Effector memory CD8-positive, alpha-beta T cell (primary cell): Measurements from ENCODE around the gene MKI67.
"Not testable (repeated sequence)": the region's sequence is repeated elsewhere in the genome, so short reads cannot be mapped to it uniquely, and the experiment has no call there.

Experiments used
- ATAC-seq: fragments of 150-1000 bp; cut with Tn5 transposase; replicated peaks from 2 replicates; pipeline ENCODE4 v1.10.0; 2021; ENCODE audit warnings: mild to moderate bottlenecking, moderate library complexity
- DNase-seq, 3 experiments: peaks; one replicate each; pipeline ENCODE4 v3.0.0; 2021
- H3K27ac Mint-ChIP-seq, 2 donors: one replicate each; pipeline ENCODE4 v1.8.0; 2022; ENCODE audit warnings: mild to moderate bottlenecking in 2 of 2, mixed read lengths in 2 of 2, moderate library complexity in 2 of 2
- H3K27me3 Mint-ChIP-seq, 2 donors: one replicate each; pipeline ENCODE4 v1.8.0; 2022; ENCODE audit warnings: mixed read lengths in 2 of 2
- H3K36me3 Mint-ChIP-seq: one replicate; pipeline ENCODE4 v1.8.0; 2022; ENCODE audit warnings: mild to moderate bottlenecking, moderate library complexity, mixed read lengths; ENCODE audit not compliant: insufficient read depth
- H3K4me1 Mint-ChIP-seq, 2 donors: one replicate each; pipeline ENCODE4 v1.8.0; 2022; ENCODE audit warnings: low read depth in 2 of 2, mixed read lengths in 2 of 2
- H3K4me3 Mint-ChIP-seq, 2 donors: one replicate each; pipeline ENCODE4 v1.8.0; 2022; ENCODE audit warnings: mild to moderate bottlenecking in 2 of 2, mixed read lengths in 2 of 2, moderate library complexity in 2 of 2
- H3K9me3 Mint-ChIP-seq, 2 donors: one replicate each; pipeline ENCODE4 v1.8.0; 2022; ENCODE audit warnings: mixed read lengths in 2 of 2

MKI67 gene

DNA sequence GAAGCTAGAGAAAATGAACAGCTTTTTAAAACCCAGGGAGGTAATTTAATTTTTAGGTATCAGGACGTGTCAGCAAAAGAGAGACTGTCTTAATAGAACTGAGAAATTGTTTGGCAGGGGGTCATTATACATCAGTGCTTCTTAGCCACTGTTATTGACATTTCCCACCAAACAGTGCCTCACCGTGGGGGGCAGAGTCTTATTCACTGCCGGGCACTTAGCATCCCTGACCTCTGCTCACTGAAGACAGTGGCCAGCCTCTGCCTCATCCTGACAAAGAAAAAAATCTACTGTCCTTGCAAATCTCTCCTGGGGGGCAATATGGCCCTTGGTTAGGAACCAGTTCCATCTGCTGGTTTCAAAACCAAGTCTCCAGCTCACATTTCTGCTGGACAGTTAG is 14.2 kb upstream of the MKI67 start:
- no peak overlapping the region for H3K27ac Mint-ChIP-seq
- H3K4me1 Mint-ChIP-seq: peaks cover 4 to 5% of the 10 kb centered on the region in 2 donors
- H3K27me3 Mint-ChIP-seq: no peaks in the 10 kb centered on the region
- H3K9me3 Mint-ChIP-seq: no peaks in the 10 kb centered on the region
- H3K36me3 Mint-ChIP-seq: no peaks in the 10 kb centered on the region
- H3K4me3 Mint-ChIP-seq: no peak overlapping the region
- DNase-seq (no peak), ATAC-seq (no peak)

DNA sequence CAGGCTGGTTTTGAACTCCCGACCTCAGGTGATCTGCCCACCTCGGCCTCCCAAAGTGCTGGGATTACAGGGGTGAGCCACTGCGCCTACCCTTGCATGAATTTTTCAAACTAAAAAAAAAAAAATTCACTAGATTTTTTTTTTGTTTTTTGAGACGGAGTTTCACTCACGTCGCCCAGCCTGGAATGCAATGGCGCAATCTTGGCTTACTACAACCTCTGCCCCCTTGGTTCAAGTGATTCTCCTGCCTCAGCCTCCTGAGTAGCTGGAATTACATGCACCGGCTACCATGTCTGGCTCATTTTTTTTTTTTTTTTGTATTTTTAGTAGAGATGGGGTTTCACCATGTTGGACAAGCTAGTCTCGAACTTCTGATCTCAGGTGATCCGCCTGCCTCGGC is 12.2 kb upstream of the MKI67 start:
- not testable (repeated sequence) for H3K36me3 Mint-ChIP-seq

DNA sequence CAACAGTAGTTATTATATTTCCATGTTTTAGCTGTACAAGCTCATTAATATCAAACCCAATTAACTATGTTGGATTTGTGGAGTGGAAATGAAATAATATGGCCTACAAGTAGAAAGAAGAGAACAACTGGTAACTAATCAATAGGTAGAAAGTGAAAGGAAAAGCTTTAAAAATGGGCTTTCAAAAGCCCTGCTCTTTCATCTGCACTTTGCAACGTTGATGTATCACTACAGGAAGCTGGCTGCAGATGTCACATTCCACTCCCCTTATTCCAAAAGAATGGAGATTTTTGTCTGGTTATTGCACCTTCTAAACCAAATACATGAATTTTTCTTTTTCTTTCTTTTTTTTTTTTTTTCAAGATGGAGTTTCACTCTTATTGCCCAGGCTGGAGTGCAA is 11.7 kb upstream of the MKI67 start:
- Mint-ChIP-seq H3K9me3 (no peaks in the 10 kb centered on the region), H3K27me3 (peaks cover 0 to 6% of the 10 kb centered on the region in 2 donors), H3K4me1 (no peaks in the 10 kb centered on the region), H3K4me3 (no peak overlapping the region), H3K27ac (no peak overlapping the region), H3K36me3 (no peaks in the 10 kb centered on the region)
- ATAC-seq (no peak), DNase-seq (no peak)

More for the DNA sequence above, 12.2 kb upstream of the MKI67 start:
- H3K4me3 Mint-ChIP-seq, DNase-seq, H3K27me3 Mint-ChIP-seq, H3K9me3 Mint-ChIP-seq, H3K4me1 Mint-ChIP-seq, H3K27ac Mint-ChIP-seq, ATAC-seq: not testable (repeated sequence)

DNA sequence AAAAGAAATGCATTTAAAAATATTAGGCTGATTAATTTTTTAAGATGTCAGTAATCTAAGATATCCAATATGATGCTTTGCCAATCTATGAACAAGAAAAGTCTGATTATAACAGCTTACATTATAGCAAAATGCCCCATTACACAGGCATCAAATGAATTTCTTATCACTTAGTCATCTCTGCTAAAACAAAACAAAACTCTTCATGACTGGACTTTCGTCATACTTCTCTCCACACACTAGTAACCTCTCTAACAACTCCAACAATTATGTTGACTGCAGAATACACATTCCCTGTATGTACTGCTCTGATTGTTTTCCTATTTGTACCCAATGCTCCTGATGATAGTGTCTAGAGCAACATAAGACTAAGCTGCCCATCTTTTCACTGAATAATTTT is 3.8 kb upstream of the MKI67 start:
- Mint-ChIP-seq H3K9me3 (no peaks in the 10 kb centered on the region), H3K36me3 (peaks cover 15% of the 10 kb centered on the region), H3K4me1 (peaks cover 5 to 8% of the 10 kb centered on the region in 2 donors), H3K27me3 (peaks cover 0 to 8% of the 10 kb centered on the region in 2 donors), H3K27ac (no peak overlapping the region), H3K4me3 (no peak overlapping the region)
- DNase-seq (no peak), ATAC-seq (no peak)

DNA sequence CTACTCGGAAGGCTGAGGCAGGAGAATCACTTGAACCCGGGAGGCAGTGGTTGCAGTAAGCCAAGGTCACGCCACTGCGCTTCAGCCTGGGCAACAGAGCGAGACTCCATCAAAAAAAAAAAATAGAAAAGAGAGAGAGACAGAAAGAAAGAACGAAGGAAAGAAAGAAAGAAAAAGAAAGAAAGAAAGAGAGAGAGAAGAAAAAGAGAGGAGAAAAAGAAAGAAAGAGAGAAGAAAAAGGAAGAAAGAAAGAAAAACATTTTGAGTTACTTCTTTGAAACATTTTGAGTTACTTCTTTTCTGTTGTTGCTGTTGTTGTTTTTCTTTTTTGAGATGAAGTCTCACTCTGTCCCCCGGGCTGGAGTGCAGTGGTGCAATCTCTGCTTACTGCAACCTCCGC is 2.4 kb upstream of the MKI67 start:
- H3K36me3 Mint-ChIP-seq: peaks cover 20% of the 10 kb centered on the region
- H3K27me3 Mint-ChIP-seq: peaks cover 10 to 17% of the 10 kb centered on the region in 2 donors
- no peak for ATAC-seq
- H3K4me3 Mint-ChIP-seq: no peak overlapping the region
- H3K4me1 Mint-ChIP-seq: peaks cover 7 to 15% of the 10 kb centered on the region in 2 donors
- H3K9me3 Mint-ChIP-seq: no peaks in the 10 kb centered on the region
- no peak for DNase-seq
- no peak overlapping the region for H3K27ac Mint-ChIP-seq

DNA sequence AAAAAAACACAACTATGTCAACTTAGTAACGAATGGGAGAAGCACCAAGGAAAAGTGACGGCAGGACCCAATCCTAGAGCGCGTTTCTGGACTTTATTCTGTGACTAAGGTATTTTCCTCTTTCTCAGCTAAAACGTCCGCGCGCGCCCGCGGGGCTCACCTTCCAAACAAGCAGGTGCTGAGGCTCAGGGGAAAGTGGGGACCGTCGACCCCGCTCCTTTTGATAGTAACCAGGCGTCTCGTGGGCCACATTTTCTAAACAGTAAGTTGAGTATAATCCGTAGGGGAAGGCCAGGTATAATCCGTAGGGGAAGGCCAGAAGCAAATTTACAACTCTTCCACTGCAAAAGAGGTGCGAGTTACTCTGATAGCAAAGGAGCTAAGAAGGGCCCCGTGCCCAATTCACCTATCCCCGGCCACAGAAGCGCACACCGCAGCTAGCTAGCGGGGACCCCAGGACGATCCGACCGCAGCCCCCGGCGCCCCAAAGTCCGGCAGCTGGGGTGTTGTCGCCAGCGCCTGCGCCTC is 743 bp downstream of the MKI67 start:
- peaks cover 20% of the 10 kb centered on the region for H3K36me3 Mint-ChIP-seq
- H3K27me3 Mint-ChIP-seq: peaks cover 17% of the 10 kb centered on the region in 2 donors
- H3K4me3 Mint-ChIP-seq: peak overlapping the region; percentile 89 to 92
- no peak for DNase-seq
- H3K27ac Mint-ChIP-seq: no peak overlapping the region
- H3K9me3 Mint-ChIP-seq: no peaks in the 10 kb centered on the region
- H3K4me1 Mint-ChIP-seq: peaks cover 13 to 18% of the 10 kb centered on the region in 2 donors
- no peak for ATAC-seq

DNA sequence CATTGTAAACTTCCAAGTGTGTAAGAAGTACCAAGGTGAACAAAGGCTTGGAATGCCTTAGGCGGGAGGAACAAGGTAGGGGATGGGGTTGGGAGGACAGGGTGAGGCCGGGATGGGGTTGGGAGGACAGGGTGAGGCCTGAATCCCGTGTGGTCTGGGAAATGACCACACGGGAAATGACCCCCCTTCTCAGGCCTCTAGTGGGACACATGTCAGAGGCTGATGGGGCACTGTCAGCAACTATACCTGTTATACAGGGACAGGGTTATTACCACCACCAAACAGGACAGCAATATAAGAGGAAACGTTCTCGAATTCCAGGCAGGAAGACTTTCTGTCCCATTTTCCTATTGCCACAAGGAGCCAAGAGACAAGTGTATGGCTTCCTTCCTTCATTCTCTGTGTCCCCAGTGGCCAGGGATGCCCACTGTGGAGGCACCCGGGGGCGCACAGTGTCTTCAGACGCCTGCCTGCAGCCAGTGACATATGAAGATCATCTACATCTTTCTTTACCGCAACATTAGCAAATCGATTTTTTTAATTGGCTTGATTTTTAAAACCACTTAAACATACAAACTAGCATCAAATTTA is 1.3 kb downstream of the MKI67 start:
- no peak for DNase-seq

DNA sequence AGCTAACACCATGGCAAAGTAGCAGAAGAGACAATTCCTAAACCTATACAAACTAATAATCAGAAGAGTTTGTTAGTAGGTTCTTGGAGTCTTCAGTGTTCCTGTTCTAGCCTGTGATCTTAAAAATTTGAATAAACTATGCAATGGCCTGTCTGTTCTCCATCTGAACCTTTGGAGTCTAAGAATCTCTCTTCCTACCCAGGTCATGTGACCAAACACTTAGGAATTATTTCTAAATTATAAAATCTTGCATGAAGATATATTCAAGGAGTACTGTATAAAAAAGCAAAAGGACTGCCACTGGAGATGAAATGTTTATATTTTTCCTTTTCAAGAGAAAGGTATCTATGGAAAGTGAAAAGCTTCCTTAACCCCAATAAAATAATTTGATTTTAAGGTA is 2.4 kb downstream of the MKI67 start:
- ATAC-seq: no peak
- peaks cover 14 to 18% of the 10 kb centered on the region in 2 donors for H3K4me1 Mint-ChIP-seq
- no peak for DNase-seq
- no peaks in the 10 kb centered on the region for H3K9me3 Mint-ChIP-seq
- H3K27me3 Mint-ChIP-seq: peaks cover 17% of the 10 kb centered on the region in 2 donors
- peaks cover 20% of the 10 kb centered on the region for H3K36me3 Mint-ChIP-seq
- no peak overlapping the region for H3K27ac Mint-ChIP-seq
- peak overlapping the region in 1 of 2 donors; percentile 43 for H3K4me3 Mint-ChIP-seq

More for the DNA sequence above, 1.3 kb downstream of the MKI67 start:
- H3K4me3 Mint-ChIP-seq: peak overlapping the region; percentile 89 to 92
- H3K27ac Mint-ChIP-seq: no peak overlapping the region
- peaks cover 17% of the 10 kb centered on the region in 2 donors for H3K27me3 Mint-ChIP-seq
- peaks cover 20% of the 10 kb centered on the region for H3K36me3 Mint-ChIP-seq
- peaks cover 14 to 18% of the 10 kb centered on the region in 2 donors for H3K4me1 Mint-ChIP-seq
- ATAC-seq: no peak
- H3K9me3 Mint-ChIP-seq: no peaks in the 10 kb centered on the region

DNA sequence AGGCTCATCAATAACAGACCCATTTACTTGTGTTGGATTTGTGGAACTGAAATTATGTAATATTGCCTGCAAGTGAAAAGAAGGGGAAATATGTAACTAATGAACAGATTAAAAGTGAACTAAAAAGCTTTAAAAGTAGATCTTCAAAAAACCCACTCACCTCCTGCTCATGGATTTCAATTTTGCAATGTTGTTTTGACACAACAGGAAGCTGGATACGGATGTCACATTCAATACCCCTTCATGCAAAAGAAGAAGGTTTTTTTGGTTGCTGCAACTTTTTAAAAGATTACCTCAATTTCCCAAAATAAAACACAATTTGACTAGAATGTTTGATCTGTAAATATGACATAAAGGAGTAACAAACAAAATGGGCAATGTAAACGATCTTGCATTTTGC is 3.3 kb downstream of the MKI67 start:
- DNase-seq (no peak), ATAC-seq (no peak)
- peaks cover 17% of the 10 kb centered on the region in 2 donors for H3K27me3 Mint-ChIP-seq
- peaks cover 14 to 18% of the 10 kb centered on the region in 2 donors for H3K4me1 Mint-ChIP-seq
- H3K9me3 Mint-ChIP-seq: no peaks in the 10 kb centered on the region
- H3K36me3 Mint-ChIP-seq: peaks cover 20% of the 10 kb centered on the region
- H3K4me3 Mint-ChIP-seq: peak overlapping the region in 1 of 2 donors; percentile 51
- H3K27ac Mint-ChIP-seq: no peak overlapping the region

DNA sequence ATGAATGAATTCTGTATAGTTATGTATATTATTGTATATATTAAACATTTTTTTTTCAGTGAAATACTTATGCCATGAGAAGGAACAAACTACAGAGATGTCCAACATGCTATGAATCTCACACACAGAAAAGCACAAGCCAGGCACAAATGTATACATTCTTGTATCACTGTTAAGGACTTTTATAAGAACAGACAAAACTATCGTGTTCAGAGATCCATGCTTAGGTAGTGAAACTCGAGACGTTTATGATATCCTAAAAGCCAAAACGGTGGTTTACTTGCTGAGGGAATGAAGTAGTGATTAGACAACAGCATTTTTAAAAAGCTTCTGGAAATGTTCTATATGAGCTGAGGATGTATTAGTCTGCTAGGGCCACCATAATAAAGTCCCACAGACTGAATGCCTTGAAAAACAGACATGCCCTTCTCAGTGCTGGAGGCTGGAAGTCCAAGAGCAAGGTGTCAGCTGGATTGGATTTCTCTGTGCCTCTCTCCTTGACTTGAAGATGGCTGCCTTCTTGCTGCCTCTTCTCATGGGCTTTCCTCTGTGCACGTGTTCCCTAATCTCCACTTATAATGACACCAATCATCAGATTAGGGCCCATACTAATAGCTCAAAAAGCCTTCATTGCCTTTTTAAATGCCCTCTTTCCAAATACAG is 4.3 kb downstream of the MKI67 start:
- ATAC-seq (no peak), DNase-seq (no peak)
- H3K36me3 Mint-ChIP-seq: peaks cover 13% of the 10 kb centered on the region
- peaks cover 14 to 15% of the 10 kb centered on the region in 2 donors for H3K4me1 Mint-ChIP-seq
- H3K4me3 Mint-ChIP-seq: peak overlapping the region in 1 of 2 donors; percentile 51
- H3K27ac Mint-ChIP-seq: no peak overlapping the region
- no peaks in the 10 kb centered on the region for H3K9me3 Mint-ChIP-seq
- H3K27me3 Mint-ChIP-seq: peaks cover 17% of the 10 kb centered on the region in 2 donors

DNA sequence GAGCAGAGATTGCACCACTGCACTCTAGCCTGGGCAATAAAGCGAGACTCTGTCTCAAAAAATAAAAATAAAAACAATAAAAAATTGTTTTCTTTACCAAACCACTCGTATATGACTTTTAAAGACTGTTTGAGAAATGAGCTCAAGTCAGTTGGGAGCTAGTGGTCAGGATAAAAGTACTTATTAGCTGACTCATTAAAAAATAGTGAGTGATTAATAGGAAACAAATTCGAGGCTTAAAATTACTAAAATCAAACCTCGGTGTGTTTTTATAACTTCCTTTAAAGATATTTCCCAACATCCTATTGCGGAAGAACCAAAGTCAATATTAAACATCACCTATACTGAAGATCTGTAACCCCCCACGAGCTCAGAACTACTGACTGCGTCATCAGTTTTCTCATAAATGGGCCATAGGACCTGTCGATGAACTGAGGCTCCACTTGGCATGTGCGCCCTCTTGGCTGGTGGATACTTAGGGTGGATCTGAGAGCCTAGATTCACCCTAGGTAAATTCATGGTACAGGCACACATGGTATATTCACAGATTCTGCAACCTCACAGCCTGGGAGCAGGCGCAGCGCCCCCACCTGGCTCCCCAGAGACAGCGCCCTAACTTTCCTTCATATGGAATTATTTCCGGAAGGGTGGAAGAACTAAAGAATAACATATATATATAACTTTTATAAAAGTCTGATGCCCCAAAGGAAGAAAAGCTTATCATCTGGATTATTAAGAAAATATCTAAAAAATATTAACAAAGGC is 9.2 kb downstream of the MKI67 start:
- Mint-ChIP-seq H3K36me3 (no peaks in the 10 kb centered on the region), H3K4me3 (no peak overlapping the region), H3K9me3 (no peaks in the 10 kb centered on the region)

DNA sequence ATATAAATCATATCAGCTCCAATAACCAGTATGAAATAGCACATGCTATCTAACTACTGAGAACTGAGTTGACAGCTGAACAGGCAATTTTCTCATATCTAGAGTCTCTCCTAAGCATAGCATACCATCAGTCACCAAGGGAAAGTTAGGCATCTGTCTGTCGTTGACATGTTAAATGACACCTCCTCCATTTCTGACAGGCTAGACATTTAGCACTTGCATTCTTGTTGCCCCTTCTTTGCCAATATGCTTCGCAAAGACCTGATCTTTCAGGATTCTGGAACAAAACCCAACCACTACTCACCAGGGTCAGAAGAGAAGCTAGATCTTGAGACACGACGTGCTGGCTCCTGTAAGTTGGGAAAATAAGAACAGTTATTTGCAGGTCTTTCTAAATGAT is 10.0 kb downstream of the MKI67 start:
- no peak for DNase-seq
- Mint-ChIP-seq H3K27ac (no peak overlapping the region), H3K4me1 (peaks cover 3 to 7% of the 10 kb centered on the region in 2 donors), H3K4me3 (no peak overlapping the region), H3K9me3 (no peaks in the 10 kb centered on the region), H3K36me3 (no peaks in the 10 kb centered on the region), H3K27me3 (no peaks in the 10 kb centered on the region)
- ATAC-seq: no peak

More for the DNA sequence above, 9.2 kb downstream of the MKI67 start:
- Mint-ChIP-seq H3K4me1 (peaks cover 3 to 7% of the 10 kb centered on the region in 2 donors), H3K27ac (no peak overlapping the region), H3K27me3 (no peaks in the 10 kb centered on the region)
- ATAC-seq (no peak), DNase-seq (no peak)

DNA sequence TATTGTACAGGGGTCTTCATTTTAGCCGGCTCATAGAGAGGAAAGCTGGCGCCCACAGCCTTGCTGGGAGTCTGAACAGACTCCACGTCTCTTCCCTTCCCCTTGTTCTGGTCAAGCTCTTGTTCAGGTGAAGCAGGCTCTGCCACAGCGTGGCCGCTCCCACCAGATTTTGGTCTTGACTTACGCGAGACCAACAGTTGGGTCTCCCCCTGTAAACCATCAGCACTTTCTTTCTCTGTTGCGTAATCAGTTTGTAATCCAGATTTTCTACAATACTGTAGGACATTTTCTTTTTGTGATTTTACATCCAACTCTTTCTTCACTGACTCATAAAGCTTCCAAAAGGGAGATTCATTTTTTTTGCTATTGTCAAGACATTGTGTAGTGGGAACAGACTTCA is 10.9 kb downstream of the MKI67 start:
- Mint-ChIP-seq H3K36me3 (no peaks in the 10 kb centered on the region), H3K4me3 (no peak overlapping the region), H3K27ac (no peak overlapping the region), H3K27me3 (no peaks in the 10 kb centered on the region), H3K9me3 (no peaks in the 10 kb centered on the region), H3K4me1 (no peaks in the 10 kb centered on the region)
- ATAC-seq (no peak), DNase-seq (no peak)
